Neural cell (in vitro differentiated cells): ENCODE measurements around the gene TTC34. TPM values are rescaled to one million over a fixed set of nuclear protein-coding genes. Genes with fewer than 3 reads are reported as not detected.

Source experiments
- H2AFZ ChIP-seq: fragments of 200-600, 300-800 bp; sonication (generic), shearing (Covaris generic); 2 replicates; pipeline ENCODE4 v1.6.0; 2014; ENCODE audit warnings: low read depth, mild to moderate bottlenecking, antibody characterized with exemption, low read length, moderate library complexity
- H3F3A ChIP-seq: fragments of 200-600 bp; shearing (Covaris generic); 2 replicates; pipeline ENCODE4 v1.6.1; 2016; ENCODE audit warnings: mild to moderate bottlenecking, moderate library complexity, mixed read lengths, antibody characterized with exemption, low read length; ENCODE audit not compliant: insufficient read depth, poor library complexity, severe bottlenecking
- H3K27ac ChIP-seq: fragments of 200-600, 300-800 bp; sonication (generic), shearing (Covaris generic); 2 replicates; pipeline ENCODE4 v1.5.1; 2014; ENCODE audit warnings: mild to moderate bottlenecking, low read length, moderate library complexity
- H3K27me3 ChIP-seq: fragments of 300-800, 200-600 bp; sonication (generic), shearing (Covaris generic); 2 replicates; pipeline ENCODE4 v1.6.0; 2014; ENCODE audit warnings: mild to moderate bottlenecking, low read depth, low read length, moderate library complexity; ENCODE audit not compliant: insufficient read depth
- H3K36me3 ChIP-seq: fragments of 300-800, 200-600 bp; sonication (generic), shearing (Covaris generic); 2 replicates; pipeline ENCODE4 v1.5.1; 2014; ENCODE audit warnings: mild to moderate bottlenecking, antibody characterized with exemption, low read length, moderate library complexity; ENCODE audit not compliant: insufficient read depth
- H3K4me2 ChIP-seq: fragments of 300-800, 200-600 bp; sonication (generic), shearing (Covaris generic); 2 replicates; pipeline ENCODE4 v1.6.0; 2014; ENCODE audit warnings: mild to moderate bottlenecking, low read length
- H3K4me3 ChIP-seq: fragments of 300-800, 200-600 bp; sonication (generic), shearing (Covaris generic); 2 replicates; pipeline ENCODE4 v1.5.1; 2014; ENCODE audit warnings: mild to moderate bottlenecking, low read length, moderate library complexity
- H3K79me2 ChIP-seq: fragments of 200-600 bp; shearing (Covaris generic); replicated peaks from 2 replicates; pipeline ENCODE4 v1.6.0; 2014; ENCODE audit warnings: mild to moderate bottlenecking, low read length, moderate library complexity; ENCODE audit not compliant: insufficient read depth
- H3K9ac ChIP-seq: fragments of 300-800, 200-600 bp; sonication (generic), shearing (Covaris generic); 2 replicates; pipeline ENCODE4 v1.6.1; 2016; ENCODE audit warnings: mild to moderate bottlenecking, low read length, mixed read lengths
- H3K9me2 ChIP-seq: fragments of 200-600 bp; shearing (Covaris generic); 2 replicates; pipeline ENCODE4 v1.6.1; 2016; ENCODE audit warnings: mild to moderate bottlenecking, low read length, mixed read lengths; ENCODE audit not compliant: insufficient read depth
- H3K9me3 ChIP-seq: fragments of 200-600, 300-800 bp; sonication (generic), shearing (Covaris generic); 2 replicates; pipeline ENCODE4 v1.6.1; 2016; ENCODE audit warnings: mild to moderate bottlenecking, mixed run types, low read length, moderate library complexity, mixed read lengths
- H4K20me1 ChIP-seq: fragments of 200-600 bp; shearing (Covaris generic); 2 replicates; pipeline ENCODE4 v1.6.1; 2016; ENCODE audit warnings: mild to moderate bottlenecking, mixed run types; ENCODE audit not compliant: insufficient read depth
- CTCF ChIP-seq: fragments of 450-650 bp; IDR thresholded peaks from 2 replicates; pipeline ENCODE4 v1.5.1; 2014; ENCODE audit warnings: antibody characterized with exemption, mild to moderate bottlenecking, moderate library complexity; ENCODE audit not compliant: poor library complexity, severe bottlenecking
- EP300 ChIP-seq: fragments of 450-650 bp; conservative IDR thresholded peaks from 2 replicates; pipeline ENCODE4 v1.6.1; 2014; ENCODE audit warnings: antibody characterized with exemption, mild to moderate bottlenecking, moderate library complexity; ENCODE audit not compliant: poor library complexity, severe bottlenecking
- EZH2 ChIP-seq: fragments of 200-600, 300-800 bp; shearing (Covaris generic), sonication (generic); IDR thresholded peaks from 2 replicates; pipeline ENCODE4 v1.6.1; 2014; ENCODE audit warnings: antibody characterized with exemption, low read length, borderline replicate concordance, mild to moderate bottlenecking; ENCODE audit not compliant: insufficient read depth, poor library complexity, severe bottlenecking
- MXI1 ChIP-seq: fragments of 450-650 bp; conservative IDR thresholded peaks from 2 replicates; pipeline ENCODE4 v1.6.1; 2014; ENCODE audit warnings: antibody characterized with exemption, mild to moderate bottlenecking; ENCODE audit not compliant: poor library complexity, severe bottlenecking
- POLR2AphosphoS5 ChIP-seq: IDR thresholded peaks from 2 replicates; pipeline ENCODE4 v1.6.1; 2012
- RAD21 ChIP-seq: fragments of 450-650 bp; conservative IDR thresholded peaks from 2 replicates; pipeline ENCODE4 v1.6.1; 2014; ENCODE audit warnings: antibody characterized with exemption, mild to moderate bottlenecking, moderate library complexity
- SMC3 ChIP-seq: fragments of 450-650 bp; conservative IDR thresholded peaks from 2 replicates; pipeline ENCODE4 v1.6.1; 2014; ENCODE audit warnings: antibody characterized with exemption, mild to moderate bottlenecking, moderate library complexity; ENCODE audit not compliant: poor library complexity
- polyA plus RNA-seq: library from polyadenylated mRNA; depleted of rRNA; stranded (reverse); fragments of >200 nt; gene quantifications from 2 replicates; pipeline ENCODE4 v1.2.3, GENCODE V29; 2014
- TF ChIP-seq, protein P1 (sequence below): IDR thresholded peaks from 2 replicates; pipeline ENCODE4 v1.6.1; 2012; ENCODE audit warnings: borderline replicate concordance

Gene TTC34
- polyA plus RNA-seq, 1 donor from 2014 or later: 0.05 TPM

- no peaks in the 10 kb centered on the region for H3K79me2 ChIP-seq
- H3K9ac ChIP-seq: no peak overlapping the region
- TF ChIP-seq EZH2 (no peak), SMC3 (no peak), RAD21 (no peak), CTCF (no peak), EP300 (no peak), POLR2AphosphoS5 (no peak)
- TF ChIP-seq, protein P1, sequence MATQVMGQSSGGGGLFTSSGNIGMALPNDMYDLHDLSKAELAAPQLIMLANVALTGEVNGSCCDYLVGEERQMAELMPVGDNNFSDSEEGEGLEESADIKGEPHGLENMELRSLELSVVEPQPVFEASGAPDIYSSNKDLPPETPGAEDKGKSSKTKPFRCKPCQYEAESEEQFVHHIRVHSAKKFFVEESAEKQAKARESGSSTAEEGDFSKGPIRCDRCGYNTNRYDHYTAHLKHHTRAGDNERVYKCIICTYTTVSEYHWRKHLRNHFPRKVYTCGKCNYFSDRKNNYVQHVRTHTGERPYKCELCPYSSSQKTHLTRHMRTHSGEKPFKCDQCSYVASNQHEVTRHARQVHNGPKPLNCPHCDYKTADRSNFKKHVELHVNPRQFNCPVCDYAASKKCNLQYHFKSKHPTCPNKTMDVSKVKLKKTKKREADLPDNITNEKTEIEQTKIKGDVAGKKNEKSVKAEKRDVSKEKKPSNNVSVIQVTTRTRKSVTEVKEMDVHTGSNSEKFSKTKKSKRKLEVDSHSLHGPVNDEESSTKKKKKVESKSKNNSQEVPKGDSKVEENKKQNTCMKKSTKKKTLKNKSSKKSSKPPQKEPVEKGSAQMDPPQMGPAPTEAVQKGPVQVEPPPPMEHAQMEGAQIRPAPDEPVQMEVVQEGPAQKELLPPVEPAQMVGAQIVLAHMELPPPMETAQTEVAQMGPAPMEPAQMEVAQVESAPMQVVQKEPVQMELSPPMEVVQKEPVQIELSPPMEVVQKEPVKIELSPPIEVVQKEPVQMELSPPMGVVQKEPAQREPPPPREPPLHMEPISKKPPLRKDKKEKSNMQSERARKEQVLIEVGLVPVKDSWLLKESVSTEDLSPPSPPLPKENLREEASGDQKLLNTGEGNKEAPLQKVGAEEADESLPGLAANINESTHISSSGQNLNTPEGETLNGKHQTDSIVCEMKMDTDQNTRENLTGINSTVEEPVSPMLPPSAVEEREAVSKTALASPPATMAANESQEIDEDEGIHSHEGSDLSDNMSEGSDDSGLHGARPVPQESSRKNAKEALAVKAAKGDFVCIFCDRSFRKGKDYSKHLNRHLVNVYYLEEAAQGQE: no peak
- H3K4me2 ChIP-seq: no peak overlapping the region
- H3K4me3 ChIP-seq: no peak overlapping the region
- H3K27me3 ChIP-seq: no peaks in the 10 kb centered on the region
- H4K20me1 ChIP-seq: no peaks in the 10 kb centered on the region
- peaks cover 11% of the 10 kb centered on the region for H3K9me3 ChIP-seq
- no peak overlapping the region for H3K27ac ChIP-seq
- no peaks in the 10 kb centered on the region for H3K9me2 ChIP-seq
- H3K36me3 ChIP-seq: no peaks in the 10 kb centered on the region
- no peak overlapping the region for H2AFZ ChIP-seq
- no peaks in the 10 kb centered on the region for H3F3A ChIP-seq
These were observed 9.5 kb upstream of the TTC34 start for GRCh38 chr1:2810899-2811532.

DNA sequence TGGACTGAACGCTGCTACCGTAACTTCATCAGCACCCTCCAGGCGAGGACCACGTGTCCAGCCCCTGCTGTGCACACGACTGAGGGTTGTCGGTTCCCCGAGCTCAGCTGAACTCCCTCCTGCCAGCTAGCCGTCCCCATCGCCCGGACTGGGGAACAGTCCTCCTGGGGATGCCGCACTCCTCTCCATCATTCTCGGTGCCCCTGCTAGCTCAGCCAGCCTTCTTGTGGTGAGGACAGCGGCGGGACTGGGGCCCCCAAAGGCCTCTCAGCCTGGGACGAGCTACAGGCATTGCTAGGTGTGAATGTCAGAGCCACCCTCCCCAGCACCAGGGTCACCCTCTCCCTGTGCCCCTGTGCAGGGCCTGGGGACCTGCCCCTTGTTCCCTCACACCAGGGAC, 8.8 kb upstream of the TTC34 start:
- Histone ChIP-seq H3K4me2 (no peak overlapping the region), H3K9ac (no peak overlapping the region), H3K27me3 (no peaks in the 10 kb centered on the region), H3K27ac (no peak overlapping the region), H3K9me2 (no peaks in the 10 kb centered on the region), H4K20me1 (no peaks in the 10 kb centered on the region), H3K4me3 (no peak overlapping the region), H2AFZ (no peak overlapping the region), H3K36me3 (no peaks in the 10 kb centered on the region), H3K9me3 (peaks cover 11% of the 10 kb centered on the region), H3F3A (no peaks in the 10 kb centered on the region), H3K79me2 (no peaks in the 10 kb centered on the region)
- TF ChIP-seq MXI1: no peak
- TF ChIP-seq POLR2AphosphoS5: no peak

DNA sequence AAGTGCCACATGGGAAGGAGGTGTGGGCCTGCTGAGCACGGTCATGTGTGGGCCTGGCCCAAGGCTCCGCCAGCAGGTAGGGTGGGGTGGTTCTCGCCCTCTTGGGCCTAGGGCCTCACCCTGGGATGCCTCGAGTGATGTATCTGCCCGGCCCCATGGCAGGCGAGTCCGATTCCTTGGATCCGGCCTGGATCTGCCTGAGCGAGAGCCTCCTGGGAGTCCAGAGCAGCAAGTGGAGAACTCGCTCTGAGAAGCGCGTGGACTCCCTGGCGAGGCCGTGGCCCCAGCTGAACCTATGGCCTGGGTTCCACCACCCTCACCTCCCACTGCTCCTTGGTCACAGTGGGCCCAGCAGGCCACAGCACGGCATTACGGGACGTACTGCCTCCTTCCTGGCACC, 8.2 kb upstream of the TTC34 start:
- no peaks in the 10 kb centered on the region for H3K9me2 ChIP-seq
- H3K9me3 ChIP-seq: peaks cover 11% of the 10 kb centered on the region
- no peaks in the 10 kb centered on the region for H3K27me3 ChIP-seq
- H3K27ac ChIP-seq: no peak overlapping the region
- H3K4me3 ChIP-seq: no peak overlapping the region
- no peaks in the 10 kb centered on the region for H3K36me3 ChIP-seq
- H3K79me2 ChIP-seq: no peaks in the 10 kb centered on the region
- H3K4me2 ChIP-seq: no peak overlapping the region
- no peak overlapping the region for H2AFZ ChIP-seq
- no peaks in the 10 kb centered on the region for H4K20me1 ChIP-seq
- TF ChIP-seq EZH2 (no peak), SMC3 (no peak), POLR2AphosphoS5 (no peak)
- TF ChIP-seq, protein P1: no peak
- H3F3A ChIP-seq: no peaks in the 10 kb centered on the region
- H3K9ac ChIP-seq: no peak overlapping the region
